ENCODE results near the gene NKTR. TPM values are rescaled to one million over a fixed set of nuclear protein-coding genes. Genes with fewer than 3 reads are reported as not detected.

The NKTR gene
- total and polyA plus RNA-seq, 5 donors from 2014 or later, result 9.7 to 291 (median 11.2) TPM

DNA sequence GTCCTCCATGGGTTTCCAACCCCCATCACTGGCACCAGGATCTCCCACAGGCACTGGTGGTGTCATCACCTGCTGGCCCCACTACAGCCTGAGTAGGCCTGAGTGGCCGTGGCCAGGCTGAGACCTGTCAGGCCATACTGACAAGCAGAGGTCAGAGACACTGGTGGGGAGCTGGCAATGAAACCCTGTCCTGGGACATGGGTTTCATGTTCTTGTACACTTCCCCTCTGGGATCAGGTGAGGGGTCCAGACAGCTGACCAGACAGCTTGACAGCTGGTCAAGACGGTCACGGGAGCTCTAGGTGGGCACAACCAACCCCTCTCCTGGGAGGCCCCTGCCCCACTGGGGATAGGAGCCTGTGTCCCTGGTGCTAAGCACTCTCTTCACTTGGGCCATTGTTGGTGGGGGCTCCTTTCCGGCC, 66.1 kb downstream of the NKTR start:
- Histone ChIP-seq H3K4me1 (ENCODE audit: control insufficient read depth, insufficient read depth, low read length, poor library complexity, severe bottlenecking) (no peaks in the 10 kb centered on the region), H3K4me3 (ENCODE audit: low read depth, low read length) (no peak overlapping the region), H3K9me3 (ENCODE audit: control insufficient read depth in 2 of 2, low read length in 2 of 2) (no peaks in the 10 kb centered on the region), H3K27me3 (ENCODE audit: control insufficient read depth, insufficient read depth, low read length) (no peaks in the 10 kb centered on the region), H3K27ac (ENCODE audit: insufficient read depth, low read length, poor library complexity, severe bottlenecking) (no peak overlapping the region), H3K36me3 (ENCODE audit: control insufficient read depth, insufficient read depth, low read length) (no peaks in the 10 kb centered on the region)
- Mint-ChIP-seq H3K36me3 (no peaks in the 10 kb centered on the region), H3K27ac (no peak overlapping the region), H3K4me3 (no peak overlapping the region), H3K4me1 (no peaks in the 10 kb centered on the region), H3K27me3 (peaks cover 4% of the 10 kb centered on the region), H3K9me3 (no peaks in the 10 kb centered on the region)
- no peak for ATAC-seq (ENCODE audit: low read depth in 2 of 2)
- DNase-seq, result no peak

DNA sequence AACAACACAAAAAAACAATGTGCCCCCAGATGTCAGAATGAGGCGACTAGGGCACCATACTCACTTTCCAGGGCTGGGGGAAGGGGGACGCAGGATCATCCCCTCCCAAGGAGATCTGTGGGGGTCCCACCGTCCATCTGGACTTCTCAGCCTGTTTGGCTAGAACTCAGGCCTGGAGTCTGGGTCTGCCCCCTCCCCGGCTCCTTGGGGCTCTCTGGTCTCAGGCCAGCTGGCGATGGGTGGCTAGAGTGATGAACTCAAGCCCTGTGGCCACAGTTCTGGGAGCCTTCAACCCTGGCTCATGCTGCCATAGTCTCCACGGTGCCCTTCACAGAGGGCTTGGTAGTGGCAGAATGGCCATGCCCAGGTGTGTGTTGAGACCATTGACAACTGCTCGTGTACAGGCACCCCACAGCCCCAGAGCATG, 66.6 kb downstream of the NKTR start:
- H3K36me3 Mint-ChIP-seq, result no peaks in the 10 kb centered on the region
- no peaks in the 10 kb centered on the region for H3K27me3 ChIP-seq (ENCODE audit: control insufficient read depth, insufficient read depth, low read length)
- H3K4me1 ChIP-seq (ENCODE audit: control insufficient read depth, insufficient read depth, low read length, poor library complexity, severe bottlenecking), result no peaks in the 10 kb centered on the region
- DNase-seq (no peak), ATAC-seq (ENCODE audit: low read depth in 2 of 2) (no peak)
- no peaks in the 10 kb centered on the region for H3K4me1 Mint-ChIP-seq
- H3K27me3 Mint-ChIP-seq, result peaks cover 4% of the 10 kb centered on the region
- H3K27ac Mint-ChIP-seq, result no peak overlapping the region
- no peak overlapping the region for H3K4me3 Mint-ChIP-seq
- no peaks in the 10 kb centered on the region for H3K9me3 Mint-ChIP-seq
- no peak overlapping the region for H3K4me3 ChIP-seq (ENCODE audit: low read depth, low read length)
- H3K27ac ChIP-seq (ENCODE audit: insufficient read depth, low read length, poor library complexity, severe bottlenecking), result no peak overlapping the region
- no peaks in the 10 kb centered on the region for H3K36me3 ChIP-seq (ENCODE audit: control insufficient read depth, insufficient read depth, low read length)
- H3K9me3 ChIP-seq (ENCODE audit: control insufficient read depth in 2 of 2, low read length in 2 of 2), result no peaks in the 10 kb centered on the region

DNA sequence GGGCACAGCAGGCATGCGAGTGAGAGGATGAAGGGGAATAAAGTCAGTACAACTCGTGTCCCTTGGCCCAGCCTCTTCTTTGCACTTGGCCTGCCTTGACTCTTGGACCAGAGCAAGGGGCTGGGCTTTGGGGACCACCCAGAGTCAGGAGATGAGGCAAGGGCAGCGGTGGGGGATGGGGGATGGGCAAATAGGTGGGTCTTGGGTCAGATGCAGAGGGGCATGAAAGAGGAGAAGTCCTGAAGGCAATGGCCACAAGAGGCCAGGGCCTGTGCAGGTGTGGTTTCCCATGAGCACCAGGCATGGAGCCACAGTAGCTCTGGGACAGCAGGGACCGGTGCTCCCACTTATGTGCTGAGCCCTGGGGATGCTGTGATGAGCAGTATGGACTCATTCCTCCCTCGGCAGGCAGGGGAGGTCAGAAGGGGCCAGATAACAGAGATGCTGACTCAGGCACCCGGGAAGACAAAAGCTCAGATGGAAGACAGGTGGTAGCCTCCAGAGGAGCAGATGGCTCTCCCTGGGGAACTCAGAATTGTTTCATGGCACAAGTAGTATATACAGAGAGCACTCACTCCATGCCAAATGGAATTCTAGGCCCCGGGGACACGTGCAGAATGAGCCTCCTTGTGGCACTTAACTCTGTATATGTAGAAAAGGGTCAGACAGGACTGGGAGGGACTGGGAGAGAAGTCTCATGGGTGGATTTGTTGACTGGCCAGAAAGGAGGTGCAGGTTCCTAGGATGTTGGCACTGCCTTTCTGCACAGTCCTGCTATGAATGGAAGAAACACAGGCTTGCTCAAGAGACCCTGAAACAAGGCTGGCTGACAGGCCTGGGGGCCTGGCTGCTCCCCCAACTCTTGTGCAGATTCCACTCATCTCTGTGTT, 67.3 kb downstream of the NKTR start:
- Histone ChIP-seq H3K27me3 (ENCODE audit: control insufficient read depth, insufficient read depth, low read length) (no peaks in the 10 kb centered on the region), H3K9me3 (ENCODE audit: control insufficient read depth in 2 of 2, low read length in 2 of 2) (no peaks in the 10 kb centered on the region), H3K4me3 (ENCODE audit: low read depth, low read length) (no peak overlapping the region), H3K4me1 (ENCODE audit: control insufficient read depth, insufficient read depth, low read length, poor library complexity, severe bottlenecking) (no peaks in the 10 kb centered on the region), H3K36me3 (ENCODE audit: control insufficient read depth, insufficient read depth, low read length) (no peaks in the 10 kb centered on the region), H3K27ac (ENCODE audit: insufficient read depth, low read length, poor library complexity, severe bottlenecking) (no peak overlapping the region)
- Mint-ChIP-seq H3K4me3 (no peak overlapping the region), H3K4me1 (peaks cover 0 to 5% (median 0%) of the 10 kb centered on the region in 4 donors), H3K9me3 (peaks cover 0 to 3% (median 0%) of the 10 kb centered on the region in 7 donors), H3K27me3 (peaks cover 4% of the 10 kb centered on the region), H3K27ac (no peak overlapping the region), H3K36me3 (no peaks in the 10 kb centered on the region)
- ATAC-seq (ENCODE audit: low read depth in 2 of 2), result no peak
- no peak for DNase-seq

DNA sequence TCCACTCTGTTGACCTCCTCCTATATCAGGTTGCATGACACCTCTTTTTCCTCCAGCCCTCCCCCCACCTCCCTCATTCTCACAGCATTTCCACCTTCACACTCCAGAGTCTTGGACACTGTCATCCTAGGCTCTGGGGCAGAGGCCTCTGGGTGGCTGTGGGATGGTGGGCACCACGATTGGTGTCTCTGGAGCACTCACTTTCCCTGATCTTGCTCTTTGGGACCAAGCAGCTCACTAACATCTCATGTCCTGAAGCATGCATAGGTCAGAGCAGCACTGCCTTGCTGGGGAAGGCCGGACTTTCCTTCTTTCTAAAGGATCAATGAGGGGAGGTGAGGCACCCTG, 67.9 kb downstream of the NKTR start:
- Mint-ChIP-seq H3K27me3 (peaks cover 4% of the 10 kb centered on the region), H3K9me3 (peaks cover 0 to 3% (median 0%) of the 10 kb centered on the region in 7 donors), H3K36me3 (no peaks in the 10 kb centered on the region), H3K27ac (no peak overlapping the region), H3K4me1 (peaks cover 0 to 6% (median 0%) of the 10 kb centered on the region in 4 donors), H3K4me3 (no peak overlapping the region)
- DNase-seq (no peak), ATAC-seq (ENCODE audit: low read depth in 2 of 2) (no peak)
- no peaks in the 10 kb centered on the region for H3K4me1 ChIP-seq (ENCODE audit: control insufficient read depth, insufficient read depth, low read length, poor library complexity, severe bottlenecking)
- no peak overlapping the region for H3K4me3 ChIP-seq (ENCODE audit: low read depth, low read length)
- no peaks in the 10 kb centered on the region for H3K27me3 ChIP-seq (ENCODE audit: control insufficient read depth, insufficient read depth, low read length)
- no peaks in the 10 kb centered on the region for H3K36me3 ChIP-seq (ENCODE audit: control insufficient read depth, insufficient read depth, low read length)
- no peak overlapping the region for H3K27ac ChIP-seq (ENCODE audit: insufficient read depth, low read length, poor library complexity, severe bottlenecking)
- H3K9me3 ChIP-seq (ENCODE audit: control insufficient read depth in 2 of 2, low read length in 2 of 2), result no peaks in the 10 kb centered on the region

DNA sequence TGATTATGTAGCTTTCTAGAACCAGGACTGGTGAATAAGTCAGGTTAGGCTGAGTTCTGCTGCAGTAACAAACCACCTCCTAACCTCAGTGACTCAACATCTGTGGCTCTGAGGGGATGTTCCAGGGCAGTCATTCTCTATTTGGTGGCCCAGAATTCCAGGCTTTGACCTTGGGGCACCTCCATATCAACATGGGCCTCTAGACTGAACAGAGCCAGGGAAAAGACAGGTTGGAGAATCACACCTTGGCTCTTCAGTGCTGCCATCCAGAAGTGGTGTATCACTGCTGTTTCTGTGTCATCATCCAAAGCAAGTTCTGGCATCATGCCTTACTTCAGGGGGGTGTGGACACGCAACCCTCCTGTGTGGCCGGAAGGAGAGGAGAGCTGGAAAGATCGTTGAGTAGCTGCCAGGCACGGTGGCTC, 68.3 kb downstream of the NKTR start:
- H3K27me3 Mint-ChIP-seq, result peaks cover 4% of the 10 kb centered on the region
- H3K27ac Mint-ChIP-seq, result no peak overlapping the region
- no peaks in the 10 kb centered on the region for H3K36me3 Mint-ChIP-seq
- H3K27ac ChIP-seq (ENCODE audit: insufficient read depth, low read length, poor library complexity, severe bottlenecking), result no peak overlapping the region
- H3K4me3 Mint-ChIP-seq, result no peak overlapping the region
- H3K4me1 Mint-ChIP-seq, result peaks cover 0 to 6% (median 0%) of the 10 kb centered on the region in 4 donors
- no peaks in the 10 kb centered on the region for H3K9me3 ChIP-seq (ENCODE audit: control insufficient read depth in 2 of 2, low read length in 2 of 2)
- no peak overlapping the region for H3K4me3 ChIP-seq (ENCODE audit: low read depth, low read length)
- peaks cover 0 to 3% (median 0%) of the 10 kb centered on the region in 7 donors for H3K9me3 Mint-ChIP-seq
- no peak for DNase-seq
- no peaks in the 10 kb centered on the region for H3K27me3 ChIP-seq (ENCODE audit: control insufficient read depth, insufficient read depth, low read length)
- no peaks in the 10 kb centered on the region for H3K4me1 ChIP-seq (ENCODE audit: control insufficient read depth, insufficient read depth, low read length, poor library complexity, severe bottlenecking)
- no peak for ATAC-seq (ENCODE audit: low read depth in 2 of 2)
- no peaks in the 10 kb centered on the region for H3K36me3 ChIP-seq (ENCODE audit: control insufficient read depth, insufficient read depth, low read length)

DNA sequence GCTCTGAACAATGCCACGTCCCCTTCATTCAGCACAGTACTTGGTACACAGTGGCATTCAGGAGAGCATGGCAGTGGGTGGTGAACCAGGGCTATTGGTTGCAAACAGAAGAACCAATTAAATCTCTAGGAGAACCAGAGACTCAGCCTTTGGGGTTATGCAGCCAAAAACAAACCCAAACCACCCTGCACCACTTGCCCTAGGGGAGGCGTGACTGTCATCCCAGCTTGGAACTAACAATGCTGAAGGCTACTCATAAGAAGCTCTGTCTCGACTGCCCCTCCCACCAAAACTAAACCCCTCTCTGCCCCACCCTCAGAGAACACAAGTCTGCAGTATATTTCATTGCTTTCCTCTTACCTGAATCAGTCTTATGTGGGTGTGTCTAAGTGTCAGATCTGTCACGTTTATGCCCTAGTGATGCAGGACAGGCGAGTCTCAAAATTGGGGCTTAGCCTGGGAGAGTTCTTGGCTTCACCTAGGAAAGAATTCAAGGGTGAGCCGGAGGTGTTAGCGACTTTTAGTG, 69.6 kb downstream of the NKTR start:
- Mint-ChIP-seq H3K9me3 (peaks cover 0 to 3% (median 0%) of the 10 kb centered on the region in 7 donors), H3K36me3 (no peaks in the 10 kb centered on the region), H3K4me3 (no peak overlapping the region), H3K27me3 (peaks cover 4% of the 10 kb centered on the region), H3K4me1 (peaks cover 0 to 6% (median 0%) of the 10 kb centered on the region in 4 donors), H3K27ac (no peak overlapping the region)
- H3K27me3 ChIP-seq (ENCODE audit: control insufficient read depth, insufficient read depth, low read length), result no peaks in the 10 kb centered on the region
- DNase-seq (no peak), ATAC-seq (ENCODE audit: low read depth in 2 of 2) (no peak)
- no peak overlapping the region for H3K4me3 ChIP-seq (ENCODE audit: low read depth, low read length)
- H3K36me3 ChIP-seq (ENCODE audit: control insufficient read depth, insufficient read depth, low read length), result no peaks in the 10 kb centered on the region
- H3K27ac ChIP-seq (ENCODE audit: insufficient read depth, low read length, poor library complexity, severe bottlenecking), result no peak overlapping the region
- no peaks in the 10 kb centered on the region for H3K9me3 ChIP-seq (ENCODE audit: control insufficient read depth in 2 of 2, low read length in 2 of 2)
- no peaks in the 10 kb centered on the region for H3K4me1 ChIP-seq (ENCODE audit: control insufficient read depth, insufficient read depth, low read length, poor library complexity, severe bottlenecking)

DNA sequence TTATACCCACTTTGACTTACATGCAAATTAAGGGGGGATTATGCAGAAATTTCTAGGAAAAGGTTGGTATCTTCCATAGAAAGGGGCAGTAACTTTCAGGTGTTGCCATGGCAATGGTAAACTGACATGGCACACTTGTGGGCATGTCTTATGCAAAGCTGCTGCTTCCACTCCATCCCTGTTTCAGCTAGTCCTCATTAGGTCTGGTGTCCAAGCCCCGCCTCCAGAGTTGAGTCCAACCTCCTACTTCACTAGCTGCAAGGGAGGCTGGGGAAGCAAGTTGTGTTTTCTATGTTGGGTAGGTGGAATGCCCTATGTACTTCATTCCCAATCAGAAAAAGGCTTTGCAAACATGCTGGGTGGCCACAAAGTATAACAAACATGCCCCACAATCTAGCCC, 70.2 kb downstream of the NKTR start:
- Mint-ChIP-seq H3K27ac (no peak overlapping the region), H3K4me1 (peaks cover 0 to 6% (median 0%) of the 10 kb centered on the region in 4 donors), H3K36me3 (no peaks in the 10 kb centered on the region), H3K9me3 (peaks cover 0 to 3% (median 0%) of the 10 kb centered on the region in 7 donors), H3K4me3 (no peak overlapping the region), H3K27me3 (peaks cover 4% of the 10 kb centered on the region)
- Histone ChIP-seq H3K4me1 (ENCODE audit: control insufficient read depth, insufficient read depth, low read length, poor library complexity, severe bottlenecking) (no peaks in the 10 kb centered on the region), H3K36me3 (ENCODE audit: control insufficient read depth, insufficient read depth, low read length) (no peaks in the 10 kb centered on the region), H3K9me3 (ENCODE audit: control insufficient read depth in 2 of 2, low read length in 2 of 2) (peaks cover 0 to under 1% of the 10 kb centered on the region in 2 experiments), H3K4me3 (ENCODE audit: low read depth, low read length) (no peak overlapping the region), H3K27me3 (ENCODE audit: control insufficient read depth, insufficient read depth, low read length) (no peaks in the 10 kb centered on the region), H3K27ac (ENCODE audit: insufficient read depth, low read length, poor library complexity, severe bottlenecking) (no peak overlapping the region)
- no peak for ATAC-seq (ENCODE audit: low read depth in 2 of 2)
- DNase-seq, result no peak

Data from CD4-positive, CD25-positive, alpha-beta regulatory T cell (primary cell).